Calu3 (cell line): ENCODE measurements around the gene NAGPA. TPM values are rescaled to one million over a fixed set of nuclear protein-coding genes. Genes with fewer than 3 reads are reported as not detected.

Experiments
- BruUV-seq: library from RNA; stranded (reverse); fragments of 400-500 nt; replicated peaks from 2 replicates; lab custom pipeline; 2021; lab: Mats Ljungman, UMichigan
- CTCF ChIA-PET: fragments of 300-600 bp; sonication (Branson Sonifier 250); formaldehyde crosslinking; loops from one replicate; lab custom pipeline; 2022; ENCODE audit warnings: antibody characterized with exemption; lab: Charles Lee
- DNase-seq: peaks from one replicate; pipeline ENCODE4 v3.0.0; 2022
- H3K27ac Mint-ChIP-seq: one replicate; pipeline ENCODE4 v1.8.0; 2022; ENCODE audit warnings: mixed read lengths; ENCODE audit not compliant: unreplicated experiment
- H3K27me3 Mint-ChIP-seq: one replicate; pipeline ENCODE4 v1.8.0; 2022; ENCODE audit warnings: mixed read lengths; ENCODE audit not compliant: unreplicated experiment
- H3K36me3 Mint-ChIP-seq: one replicate; pipeline ENCODE4 v1.8.0; 2022; ENCODE audit warnings: mild to moderate bottlenecking, moderate library complexity, mixed read lengths; ENCODE audit not compliant: insufficient read depth, unreplicated experiment
- H3K4me1 Mint-ChIP-seq: one replicate; pipeline ENCODE4 v1.8.0; 2022; ENCODE audit warnings: mild to moderate bottlenecking, low read depth, mixed read lengths; ENCODE audit not compliant: unreplicated experiment
- H3K4me3 Mint-ChIP-seq: one replicate; pipeline ENCODE4 v1.8.0; 2022; ENCODE audit warnings: mild to moderate bottlenecking, low read depth, moderate library complexity, mixed read lengths; ENCODE audit not compliant: unreplicated experiment
- H3K9me3 Mint-ChIP-seq: one replicate; pipeline ENCODE4 v1.8.0; 2022; ENCODE audit warnings: low read depth, mixed read lengths; ENCODE audit not compliant: unreplicated experiment
- intact Hi-C: fragments of 100-400 bp; cut with micrococcal nuclease; formaldehyde crosslinking; loops from one replicate; pipeline ENCODE4 v1.10.0; 2022; ENCODE audit not compliant: unreplicated experiment
- total RNA-seq: library from RNA; stranded (reverse); gene quantifications from 2 replicates; pipeline ENCODE4 v1.2.3, GENCODE V29; 2022
- TF ChIP-seq, protein P1 (sequence below): fragments of 200-600 bp; IDR thresholded peaks from one replicate; pipeline ENCODE4 v1.8.0; 2022; ENCODE audit warnings: antibody characterized with exemption; ENCODE audit not compliant: unreplicated experiment

The NAGPA gene
- total RNA-seq, 1 experiment from 2014 or later: 16.1 TPM

- intact Hi-C loops: no loop called here
- Mint-ChIP-seq H3K4me1 (no peaks in the 10 kb centered on the region), H3K27me3 (peaks cover 66% of the 10 kb centered on the region), H3K27ac (no peak overlapping the region), H3K9me3 (no peaks in the 10 kb centered on the region), H3K36me3 (no peaks in the 10 kb centered on the region), H3K4me3 (no peak overlapping the region)
- BruUV-seq: no TSS peak
- TF ChIP-seq, protein P1, sequence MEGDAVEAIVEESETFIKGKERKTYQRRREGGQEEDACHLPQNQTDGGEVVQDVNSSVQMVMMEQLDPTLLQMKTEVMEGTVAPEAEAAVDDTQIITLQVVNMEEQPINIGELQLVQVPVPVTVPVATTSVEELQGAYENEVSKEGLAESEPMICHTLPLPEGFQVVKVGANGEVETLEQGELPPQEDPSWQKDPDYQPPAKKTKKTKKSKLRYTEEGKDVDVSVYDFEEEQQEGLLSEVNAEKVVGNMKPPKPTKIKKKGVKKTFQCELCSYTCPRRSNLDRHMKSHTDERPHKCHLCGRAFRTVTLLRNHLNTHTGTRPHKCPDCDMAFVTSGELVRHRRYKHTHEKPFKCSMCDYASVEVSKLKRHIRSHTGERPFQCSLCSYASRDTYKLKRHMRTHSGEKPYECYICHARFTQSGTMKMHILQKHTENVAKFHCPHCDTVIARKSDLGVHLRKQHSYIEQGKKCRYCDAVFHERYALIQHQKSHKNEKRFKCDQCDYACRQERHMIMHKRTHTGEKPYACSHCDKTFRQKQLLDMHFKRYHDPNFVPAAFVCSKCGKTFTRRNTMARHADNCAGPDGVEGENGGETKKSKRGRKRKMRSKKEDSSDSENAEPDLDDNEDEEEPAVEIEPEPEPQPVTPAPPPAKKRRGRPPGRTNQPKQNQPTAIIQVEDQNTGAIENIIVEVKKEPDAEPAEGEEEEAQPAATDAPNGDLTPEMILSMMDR: no peak
- DNase-seq: no peak
- CTCF ChIA-PET: no interaction called here
Observed at GRCh38 chr16:5011637-5012036, 22.1 kb downstream of the NAGPA start.

DNA sequence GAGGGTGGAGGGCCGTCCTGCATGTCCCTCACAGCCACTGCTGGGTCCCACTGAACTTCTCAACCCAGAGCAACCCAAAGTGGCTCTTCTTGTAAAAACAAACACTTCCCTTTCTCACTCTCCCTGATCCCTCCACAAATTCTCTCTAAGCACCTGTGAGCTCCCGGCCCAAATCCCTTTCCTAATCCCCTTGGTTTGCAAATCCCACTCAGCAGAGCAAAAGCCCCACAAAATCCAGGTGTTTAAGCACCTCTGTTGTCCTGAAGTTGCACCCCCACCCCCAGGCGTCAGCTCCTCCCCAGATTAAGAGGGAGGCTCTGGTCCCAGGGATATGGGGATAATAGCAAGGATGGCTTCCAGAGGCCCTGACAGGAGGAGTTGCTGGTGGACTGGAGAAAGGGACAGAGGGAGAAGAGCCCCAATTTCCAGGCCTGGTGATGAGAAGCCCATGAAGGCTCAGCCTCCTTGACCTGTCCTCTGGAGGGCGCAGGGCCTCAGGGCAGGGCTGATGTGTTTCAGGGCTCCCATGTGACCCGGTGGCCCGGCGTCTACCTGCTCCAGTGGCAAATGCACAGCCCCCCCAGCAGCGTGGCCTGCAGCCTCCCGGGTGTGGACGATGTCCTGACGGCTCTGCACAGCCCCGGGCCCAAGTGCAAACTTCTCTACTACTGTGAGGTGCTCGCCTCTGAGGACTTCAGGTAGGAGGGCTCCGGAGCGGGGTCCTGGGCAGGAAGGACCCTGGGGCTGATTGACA lies 23.0 kb downstream of the NAGPA start:
- CTCF ChIA-PET: no interaction called here
- Mint-ChIP-seq H3K27ac (no peak overlapping the region), H3K27me3 (peaks cover 59% of the 10 kb centered on the region), H3K36me3 (no peaks in the 10 kb centered on the region), H3K4me1 (no peaks in the 10 kb centered on the region), H3K4me3 (no peak overlapping the region), H3K9me3 (no peaks in the 10 kb centered on the region)
- DNase-seq: no peak
- intact Hi-C loops: no loop called here
- TF ChIP-seq, protein P1: no peak
- no TSS peak for BruUV-seq

DNA sequence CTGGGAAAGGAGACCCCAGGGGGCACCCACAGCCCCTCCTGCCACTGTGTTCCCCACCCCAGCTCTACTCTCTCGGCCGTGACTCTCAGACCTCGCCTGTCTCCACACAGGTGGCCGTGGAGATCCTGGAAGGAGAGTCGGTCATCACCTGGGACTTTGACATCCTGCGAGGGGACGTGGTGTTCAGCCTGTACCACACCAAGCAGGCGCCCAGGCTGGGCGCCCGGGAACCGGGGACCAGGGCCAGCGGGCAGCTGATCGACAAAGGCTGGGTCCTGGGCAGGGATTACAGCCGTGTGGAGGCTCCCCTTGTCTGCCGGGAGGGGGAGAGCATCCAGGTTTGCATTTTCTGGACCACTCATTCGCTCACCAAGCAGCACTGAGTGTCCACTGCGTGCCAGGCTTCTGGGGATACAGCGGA lies 25.4 kb downstream of the NAGPA start:
- Mint-ChIP-seq H3K36me3 (no peaks in the 10 kb centered on the region), H3K27ac (no peak overlapping the region), H3K4me1 (no peaks in the 10 kb centered on the region), H3K27me3 (peaks cover 61% of the 10 kb centered on the region), H3K4me3 (no peak overlapping the region), H3K9me3 (no peaks in the 10 kb centered on the region)
- no peak for DNase-seq
- TF ChIP-seq, protein P1: no peak
- intact Hi-C loops: no loop called here
- CTCF ChIA-PET: no interaction called here
- BruUV-seq: no TSS peak

DNA sequence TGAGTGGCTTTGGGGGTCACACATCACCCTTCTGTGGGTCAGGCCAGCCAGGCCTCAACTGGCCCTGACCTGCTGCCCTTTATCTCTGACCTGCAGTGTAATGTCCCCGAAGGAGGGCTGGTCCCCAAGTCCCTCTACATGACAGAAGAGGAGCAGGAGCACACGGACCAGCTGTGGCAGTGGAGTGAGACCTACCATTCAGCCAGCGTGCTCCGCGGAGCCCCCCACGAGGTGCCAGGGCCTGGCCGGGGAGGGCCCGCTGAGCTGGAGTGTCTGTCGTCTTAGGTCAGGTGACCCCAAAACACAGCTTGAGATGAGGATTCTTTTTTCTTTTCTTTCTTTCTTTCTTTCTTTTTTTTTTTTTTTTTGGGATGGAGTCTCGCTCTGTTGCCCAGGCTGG lies 26.5 kb downstream of the NAGPA start:
- TF ChIP-seq, protein P1: no peak
- H3K4me3 Mint-ChIP-seq: no peak overlapping the region
- intact Hi-C loops: no loop called here
- H3K4me1 Mint-ChIP-seq: no peaks in the 10 kb centered on the region
- no peak for DNase-seq
- peaks cover 65% of the 10 kb centered on the region for H3K27me3 Mint-ChIP-seq
- no peaks in the 10 kb centered on the region for H3K36me3 Mint-ChIP-seq
- H3K27ac Mint-ChIP-seq: no peak overlapping the region
- no TSS peak for BruUV-seq
- no peaks in the 10 kb centered on the region for H3K9me3 Mint-ChIP-seq
- CTCF ChIA-PET: no interaction called here
